GM12878 (cell line): ENCODE measurements around the gene ZNF385D. TPM values are rescaled to one million over a fixed set of nuclear protein-coding genes. Genes with fewer than 3 reads are reported as not detected.

Experiments
- CUX1 ChIP-seq: IDR thresholded peaks from 2 replicates; pipeline ENCODE4 v1.6.1; 2012; ENCODE audit warnings: improper control_type of control experiment, low read depth, low read length; ENCODE audit not compliant: insufficient replicate concordance
- ESRRA ChIP-seq: IDR thresholded peaks from 2 replicates; pipeline ENCODE4 v1.6.1; 2012; ENCODE audit warnings: mild to moderate bottlenecking, low read length, improper control_type of control experiment
- FOXM1 ChIP-seq: IDR thresholded peaks from 2 replicates; pipeline ENCODE4 v1.6.1; 2012; ENCODE audit warnings: low read depth, mild to moderate bottlenecking, inconsistent platforms, low read length, moderate library complexity
- RELB ChIP-seq: fragments of 450-650 bp; IDR thresholded peaks from 2 replicates; pipeline ENCODE4 v1.6.1; 2017; ENCODE audit warnings: low read depth, mild to moderate bottlenecking, moderate library complexity
- SIN3A ChIP-seq: IDR thresholded peaks from 2 replicates; pipeline ENCODE4 v1.6.1; 2012; ENCODE audit warnings: low read depth, low read length, improper control_type of control experiment
- SMAD1 ChIP-seq: fragments of 450-650 bp; IDR thresholded peaks from 2 replicates; pipeline ENCODE4 v1.6.1; 2018; ENCODE audit warnings: mild to moderate bottlenecking, low read depth; ENCODE audit not compliant: partially characterized antibody
- ZNF207 ChIP-seq: fragments of 450-650 bp; IDR thresholded peaks from 2 replicates; pipeline ENCODE4 v1.6.1; 2014; ENCODE audit warnings: antibody characterized with exemption, mild to moderate bottlenecking, borderline replicate concordance
- polyA plus RNA-seq, 11 experiments: library from polyadenylated mRNA; depleted of rRNA in 4 of 11; unstranded in 6 of 11; stranded (reverse) in 5 of 11; fragments of >200 nt; fragmentation: Nextera tagmentation in 4 of 11; fragmentation: Illumina TruSeq in 1 of 11; extraction: Ambion mirVana in 4 of 11; extraction: Trizol in 1 of 11; gene quantifications; 1 replicate in 1 of 11; 2 replicates in 10 of 11; pipeline versions ENCODE4 v1.2.1 to v1.2.3, GENCODE V29; 2011 to 2016; ENCODE audit warnings: inconsistent platforms in 2 of 11, missing spikeins in 2 of 11, low read depth in 1 of 11
- total RNA-seq, 4 experiments: library from RNA; depleted of rRNA in 3 of 4; stranded (reverse); fragments of >200 nt in 3 of 4; fragmentation: Illumina TruSeq in 1 of 4; extraction: Trizol in 1 of 4; gene quantifications; 2 replicates each; pipeline versions ENCODE4 v1.2.1 to v1.2.3, GENCODE V29; 2013 to 2021

ZNF385D gene
- total and polyA plus RNA-seq, 10 of the 15 experiments (the other 5 are each of a cell fraction or from before 2014, with no cell fraction given): 0.01 to 0.62 (median 0.18) TPM; not detected in 5

- TF ChIP-seq SIN3A (no peak), FOXM1 (no peak), ZNF207 (no peak), ESRRA (no peak), RELB (no peak), CUX1 (no peak), SMAD1 (no peak)
- TF ChIP-seq, all 136 proteins: peak for 0
Observed at GRCh38 chr3:21531909-21532308, 219.1 kb downstream of the ZNF385D start (continued).
